GM12892 (cell line): ENCODE results near the gene PRSS21.

ENCODE experiments used
- POLR2A ChIP-seq: IDR thresholded peaks from 2 replicates; pipeline ENCODE4 v1.6.1; 2011; ENCODE audit warnings: low read depth, low read length, control low read depth
- POLR2AphosphoS5 ChIP-seq: IDR thresholded peaks from 2 replicates; pipeline ENCODE4 v1.6.1; 2011; ENCODE audit warnings: low read depth, low read length, control low read depth
- TAF1 ChIP-seq: IDR thresholded peaks from 2 replicates; pipeline ENCODE4 v1.6.1; 2011; ENCODE audit warnings: low read depth, mild to moderate bottlenecking, control low read depth, low read length, borderline replicate concordance

DNA sequence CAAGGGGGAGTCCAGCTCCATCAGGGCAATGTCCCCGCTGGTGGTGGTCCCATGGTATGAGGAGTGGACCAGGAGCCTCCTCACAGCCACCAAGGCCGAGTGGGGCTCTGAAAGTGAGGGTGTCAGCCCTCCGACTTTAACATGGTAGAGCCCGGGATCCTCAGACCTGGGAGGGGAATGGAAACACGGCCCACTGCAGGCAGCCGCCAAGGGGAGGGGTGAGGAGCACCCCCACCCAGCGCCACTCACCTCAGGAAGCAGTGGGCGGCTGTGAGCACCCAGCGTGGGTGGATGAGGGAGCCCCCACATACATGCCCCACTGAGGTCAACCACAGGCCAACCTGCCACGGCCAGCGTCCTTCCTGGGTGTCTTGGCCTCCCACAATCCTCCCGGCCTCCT is 23.9 kb downstream of the PRSS21 start:
- TF ChIP-seq POLR2A (no peak), POLR2AphosphoS5 (no peak), TAF1 (no peak)
